NOMO-1 treated with DMSO at 0.1 percent for 48 hours (cell line): Measurements from ENCODE around the gene CIBAR2.
"Not testable (repeated sequence)": the region's sequence is repeated elsewhere in the genome, so short reads cannot be mapped to it uniquely, and the experiment has no call there.

Source experiments
- DNase-seq: peaks from one replicate; lab custom pipeline; 2025; ENCODE audit not compliant: unreplicated experiment; lab: John Stamatoyannopoulos, UW

CIBAR2 gene

GRCh38 chr16:85128079-85128837, 16.0 kb upstream of the CIBAR2 start:
- DNase-seq, result no peak

DNA sequence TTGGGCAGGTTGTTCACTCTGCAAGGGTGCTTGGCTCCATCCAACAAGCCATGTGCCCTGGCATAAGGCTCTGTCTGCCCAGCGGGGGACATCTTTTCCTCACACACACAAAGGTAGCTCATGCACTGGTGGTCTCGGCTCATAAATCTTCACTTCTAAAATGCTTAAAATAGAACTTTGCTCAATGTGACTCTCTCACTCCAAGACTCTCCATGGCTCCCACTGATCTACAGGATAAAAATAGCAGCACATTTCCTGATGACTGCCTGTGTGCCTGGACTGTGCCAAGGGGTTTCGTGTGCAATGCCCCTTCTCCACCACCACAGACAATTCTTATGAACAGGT, 15.1 kb upstream of the CIBAR2 start:
- no peak for DNase-seq

GRCh38 chr16:85126705-85127378, 14.6 kb upstream of the CIBAR2 start:
- DNase-seq, result no peak

GRCh38 chr16:85126394-85126704, 14.1 kb upstream of the CIBAR2 start:
- DNase-seq, result no peak

- DNase-seq, result no peak
Observed at GRCh38 chr16:85125570-85126393, 13.5 kb upstream of the CIBAR2 start.

- DNase-seq, result no peak
Observed at GRCh38 chr16:85124636-85125346, 12.5 kb upstream of the CIBAR2 start.

- no peak for DNase-seq
Observed at GRCh38 chr16:85123891-85124635, 11.8 kb upstream of the CIBAR2 start.

GRCh38 chr16:85123441-85123840, 11.2 kb upstream of the CIBAR2 start:
- DNase-seq, result not testable (repeated sequence)

DNA sequence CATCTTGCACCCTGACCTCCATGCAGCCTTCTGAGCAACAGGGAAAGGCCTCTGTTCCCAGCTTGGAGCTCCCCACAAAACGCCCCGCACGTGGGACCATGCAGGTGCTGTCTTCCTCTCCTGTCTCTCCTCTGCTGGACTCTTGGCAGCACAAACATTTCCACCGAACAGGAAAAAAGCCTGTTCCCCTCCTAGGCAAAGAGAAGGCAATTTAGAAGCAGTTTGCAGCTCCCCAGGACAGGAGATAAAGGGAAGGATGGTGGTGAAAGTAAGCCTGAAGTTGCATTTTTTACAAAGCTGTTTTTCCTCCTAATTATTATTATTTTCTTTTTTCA, 7.7 kb upstream of the CIBAR2 start:
- no peak for DNase-seq

- no peak for DNase-seq
Observed at GRCh38 chr16:85117418-85117817, 5.1 kb upstream of the CIBAR2 start.

DNA sequence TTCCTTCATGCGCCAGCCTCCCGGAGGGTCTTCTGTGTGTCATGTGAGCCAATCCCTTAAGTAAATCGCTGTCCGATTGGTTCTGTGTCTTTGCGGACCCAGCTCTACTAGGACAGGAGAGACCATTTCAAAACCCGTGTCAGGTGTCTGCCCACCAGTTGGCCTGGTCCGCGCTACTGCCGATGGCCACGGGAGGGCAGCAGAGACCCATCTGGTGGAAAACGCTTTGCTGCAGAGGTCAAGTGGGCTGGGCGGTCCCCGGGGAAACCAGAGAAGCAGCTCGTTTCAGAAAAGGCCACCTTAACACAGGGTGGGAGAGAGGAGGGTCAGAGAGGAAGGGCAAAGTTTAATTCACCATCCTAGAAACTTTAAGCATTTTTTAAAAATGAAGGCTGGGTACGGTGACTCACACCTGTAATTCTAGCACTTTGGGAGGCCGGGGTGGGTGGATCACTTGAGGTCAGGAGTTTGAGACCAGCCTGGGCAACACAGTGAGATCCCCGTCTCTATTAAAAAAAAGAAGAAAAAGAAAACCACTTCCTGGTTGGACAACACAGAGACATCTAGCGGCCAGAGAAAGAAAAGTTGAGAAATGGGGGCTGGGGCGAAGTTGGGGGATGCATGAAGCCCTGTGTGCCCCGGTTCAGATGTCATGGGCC, 2.8 kb upstream of the CIBAR2 start:
- peak; percentile 74 for DNase-seq

GRCh38 chr16:85113913-85114312, 1.6 kb upstream of the CIBAR2 start:
- DNase-seq, result no peak

DNA sequence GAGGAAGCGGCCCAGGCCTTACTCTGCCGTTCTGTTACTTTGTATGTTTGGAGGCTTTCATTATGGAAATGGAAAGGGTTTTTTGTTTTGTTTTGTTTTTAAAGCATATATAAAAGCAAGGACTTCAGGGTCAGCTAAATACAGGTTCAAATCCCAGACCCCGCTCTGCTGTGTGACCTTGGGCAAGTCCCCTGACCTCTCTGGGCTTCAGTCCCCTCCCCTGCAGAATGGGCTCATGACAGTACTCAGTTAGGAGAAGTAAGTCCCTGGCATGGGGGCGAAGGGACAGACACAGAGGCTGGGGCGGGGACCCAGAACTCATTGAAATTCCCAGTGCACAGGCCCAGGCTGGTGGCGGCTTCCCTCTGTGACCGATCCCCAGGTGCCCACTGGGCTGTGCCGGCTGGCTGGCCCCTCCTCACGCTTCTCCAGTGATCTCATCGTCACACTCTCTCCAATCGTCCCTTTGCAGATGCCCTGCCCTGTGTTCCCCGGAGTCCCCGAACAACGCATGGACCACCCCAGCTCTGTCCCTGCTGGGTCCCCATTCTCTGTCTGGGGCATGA, 979 bp upstream of the CIBAR2 start:
- no peak for DNase-seq

- DNase-seq, result no peak
Observed at GRCh38 chr16:85111184-85111583, 1.1 kb downstream of the CIBAR2 start.

DNA sequence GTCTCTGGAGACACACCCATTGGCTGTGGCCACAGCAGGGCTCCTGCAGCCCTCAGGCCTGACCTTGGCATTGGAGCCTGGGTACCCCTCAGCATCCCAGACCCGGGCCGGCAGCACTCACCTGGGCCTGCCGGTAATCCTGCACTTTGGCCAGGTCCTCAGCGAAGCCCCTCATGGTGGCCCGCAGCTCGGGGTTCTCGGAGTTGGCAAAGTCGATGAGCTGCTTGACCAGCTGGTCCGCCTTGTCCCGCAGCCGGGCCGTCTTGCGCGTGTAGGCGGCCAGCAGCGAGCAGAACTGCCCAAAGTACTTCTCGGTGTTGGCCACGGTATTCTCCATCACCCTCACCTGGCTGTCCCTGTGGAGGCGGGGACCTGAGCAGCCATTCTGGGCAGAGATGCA, 2.2 kb downstream of the CIBAR2 start:
- no peak for DNase-seq

DNA sequence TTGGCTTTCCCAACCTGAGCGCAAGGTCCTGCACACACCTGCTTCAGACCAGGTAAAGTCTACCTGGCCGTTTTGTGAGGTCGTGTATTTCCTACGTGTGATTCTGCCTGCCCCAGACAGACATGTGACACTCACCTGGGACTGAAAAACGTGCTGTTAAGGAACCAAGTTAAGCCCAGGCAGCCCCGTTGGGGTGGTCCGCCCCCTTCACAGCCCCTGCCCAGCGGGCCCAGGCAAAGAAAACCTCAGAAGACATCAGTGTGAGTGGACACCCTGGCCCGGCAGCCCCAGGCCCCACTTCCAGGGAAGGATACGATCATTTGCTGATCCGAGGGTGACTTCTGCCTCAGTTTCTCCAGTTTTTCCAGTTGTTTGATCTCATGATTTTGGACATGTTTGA, 4.7 kb downstream of the CIBAR2 start:
- no peak for DNase-seq

GRCh38 chr16:85107083-85107482, 5.2 kb downstream of the CIBAR2 start:
- no peak for DNase-seq

DNA sequence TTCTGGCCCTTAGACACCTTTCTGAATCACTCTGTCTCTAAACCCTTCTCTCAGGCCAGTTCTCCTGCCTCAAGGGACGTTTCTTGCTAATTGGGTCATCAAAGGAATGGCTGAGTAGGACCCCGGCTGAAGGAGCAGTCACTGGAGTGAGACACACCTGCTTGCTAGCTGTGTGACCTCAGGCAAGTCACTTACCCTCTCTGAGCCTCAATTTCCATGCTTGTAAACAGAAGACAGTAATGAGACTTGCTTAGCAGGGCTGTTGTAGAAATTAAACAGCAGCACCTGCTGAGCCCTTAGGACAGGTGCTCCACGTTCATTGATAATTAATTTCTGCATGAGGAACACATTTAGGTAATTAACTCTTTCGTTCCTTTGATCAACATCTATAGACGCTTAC, 6.8 kb downstream of the CIBAR2 start:
- no peak for DNase-seq

DNA sequence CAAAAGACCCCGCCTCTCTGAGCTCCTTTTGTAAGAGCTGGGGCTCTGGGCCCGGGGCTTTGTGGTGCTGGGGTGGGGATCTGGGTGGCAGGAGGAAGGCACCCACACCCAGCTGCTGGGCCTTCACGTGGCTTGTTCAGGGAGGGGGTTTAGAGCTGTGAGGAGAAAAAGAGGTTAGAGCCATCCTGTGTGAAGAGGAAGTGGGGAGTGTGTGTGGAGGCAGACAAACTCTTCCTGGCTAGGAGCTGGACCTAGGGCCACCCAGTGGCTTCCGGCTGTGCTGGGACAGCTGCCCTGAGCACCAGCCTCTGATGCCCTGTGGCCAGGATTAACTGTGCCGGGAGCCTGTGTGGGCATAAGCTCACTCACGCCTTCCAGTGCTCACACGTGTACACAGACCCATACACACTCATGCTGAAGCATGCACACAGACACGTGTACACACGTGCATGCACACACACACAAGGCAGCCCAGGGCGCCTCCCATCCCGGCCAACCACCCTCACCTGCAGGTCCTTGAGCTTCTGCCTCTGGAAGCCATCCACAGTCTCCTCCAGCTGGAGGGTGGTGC, 7.4 kb downstream of the CIBAR2 start:
- peak; percentile 40 for DNase-seq

DNA sequence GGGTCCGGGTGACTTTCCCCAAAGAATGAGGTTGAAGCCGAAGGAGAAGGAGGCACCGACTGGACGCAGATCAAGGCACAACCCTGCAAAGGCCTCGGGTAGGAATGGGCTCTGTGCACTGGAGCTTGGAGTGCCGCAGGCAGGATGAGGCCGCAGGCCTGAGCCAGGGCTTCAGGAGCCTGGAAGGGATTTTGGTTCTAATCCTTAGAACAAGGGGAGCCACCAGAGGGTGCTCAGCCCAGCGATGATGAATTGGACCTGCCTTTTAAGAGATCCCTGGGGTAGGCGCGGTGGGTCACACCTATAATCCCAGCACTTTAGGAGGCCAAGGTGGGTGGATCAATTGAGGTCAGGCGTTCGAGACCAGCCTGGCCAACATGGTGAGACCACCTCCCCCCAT, 8.1 kb downstream of the CIBAR2 start:
- DNase-seq, result no peak
